PFSK-1 (cell line): ENCODE results near the gene ERC2.

Experiments used
- FOXP2 ChIP-seq: optimal IDR thresholded peaks from 2 replicates; pipeline ENCODE3; 2011; ENCODE audit warnings: borderline replicate concordance, control low read depth, inconsistent platforms; ENCODE audit not compliant: insufficient read depth; ENCODE audit errors: extremely low read length, extremely low read depth
- POLR2AphosphoS5 ChIP-seq: IDR thresholded peaks from 2 replicates; pipeline ENCODE4 v1.6.1; 2012; ENCODE audit warnings: low read depth, mild to moderate bottlenecking, control low read depth, low read length, moderate library complexity
- SIN3A ChIP-seq: IDR thresholded peaks from 2 replicates; pipeline ENCODE4 v1.6.1; 2012; ENCODE audit warnings: mild to moderate bottlenecking, low read length, moderate library complexity, borderline replicate concordance; ENCODE audit not compliant: insufficient read depth
- TAF1 ChIP-seq: IDR thresholded peaks from 2 replicates; pipeline ENCODE4 v1.6.1; 2012; ENCODE audit warnings: low read length, control low read depth, borderline replicate concordance; ENCODE audit not compliant: insufficient read depth
- TF ChIP-seq, protein P1 (sequence below), 2 experiments: IDR thresholded peaks; 2 replicates each; pipeline versions ENCODE4 v1.6.1 to v1.8.0; 2011 to 2012; ENCODE audit warnings: low read depth in 2 of 2, low read length in 2 of 2, control low read depth in 1 of 2, inconsistent platforms in 1 of 2, mild to moderate bottlenecking in 1 of 2, moderate library complexity in 1 of 2; ENCODE audit not compliant: insufficient read depth in 1 of 2

DNA sequence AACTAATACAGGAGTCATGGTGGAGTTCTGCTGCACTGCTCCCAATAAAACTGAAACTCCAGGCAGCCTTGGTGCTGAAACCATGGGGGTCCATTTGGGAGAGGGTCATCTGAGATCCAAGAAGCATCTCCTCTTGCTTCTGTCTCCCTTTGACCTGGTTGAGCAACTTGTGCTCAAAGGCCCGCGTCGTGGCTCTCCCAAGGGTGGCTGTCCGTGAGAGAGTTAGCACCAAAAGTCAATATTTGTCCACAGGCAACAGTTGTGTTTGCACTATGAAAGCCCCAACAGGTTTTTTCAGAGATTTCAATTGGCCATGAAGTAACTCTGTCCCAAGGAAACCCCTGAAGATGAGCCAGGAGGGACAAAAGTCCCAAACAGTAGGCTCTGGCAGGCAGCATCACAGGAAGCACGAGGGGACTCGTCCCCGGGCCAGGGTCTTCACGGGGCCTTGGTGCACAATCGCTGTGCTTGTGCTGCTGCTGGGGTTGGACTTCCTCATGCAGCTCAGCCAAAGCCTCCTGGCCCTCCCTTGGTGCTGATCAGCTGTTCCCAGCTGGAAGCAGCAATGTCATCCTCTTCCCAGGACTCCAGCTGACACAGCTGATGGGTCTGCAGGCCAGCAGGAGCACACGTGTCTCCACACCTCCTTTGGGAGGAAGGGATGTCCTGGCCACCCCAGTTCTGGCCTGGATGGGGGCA lies 941.8 kb downstream of the ERC2 start:
- TF ChIP-seq POLR2AphosphoS5 (no peak), SIN3A (no peak), TAF1 (no peak), FOXP2 (no peak)
- TF ChIP-seq, protein P1, sequence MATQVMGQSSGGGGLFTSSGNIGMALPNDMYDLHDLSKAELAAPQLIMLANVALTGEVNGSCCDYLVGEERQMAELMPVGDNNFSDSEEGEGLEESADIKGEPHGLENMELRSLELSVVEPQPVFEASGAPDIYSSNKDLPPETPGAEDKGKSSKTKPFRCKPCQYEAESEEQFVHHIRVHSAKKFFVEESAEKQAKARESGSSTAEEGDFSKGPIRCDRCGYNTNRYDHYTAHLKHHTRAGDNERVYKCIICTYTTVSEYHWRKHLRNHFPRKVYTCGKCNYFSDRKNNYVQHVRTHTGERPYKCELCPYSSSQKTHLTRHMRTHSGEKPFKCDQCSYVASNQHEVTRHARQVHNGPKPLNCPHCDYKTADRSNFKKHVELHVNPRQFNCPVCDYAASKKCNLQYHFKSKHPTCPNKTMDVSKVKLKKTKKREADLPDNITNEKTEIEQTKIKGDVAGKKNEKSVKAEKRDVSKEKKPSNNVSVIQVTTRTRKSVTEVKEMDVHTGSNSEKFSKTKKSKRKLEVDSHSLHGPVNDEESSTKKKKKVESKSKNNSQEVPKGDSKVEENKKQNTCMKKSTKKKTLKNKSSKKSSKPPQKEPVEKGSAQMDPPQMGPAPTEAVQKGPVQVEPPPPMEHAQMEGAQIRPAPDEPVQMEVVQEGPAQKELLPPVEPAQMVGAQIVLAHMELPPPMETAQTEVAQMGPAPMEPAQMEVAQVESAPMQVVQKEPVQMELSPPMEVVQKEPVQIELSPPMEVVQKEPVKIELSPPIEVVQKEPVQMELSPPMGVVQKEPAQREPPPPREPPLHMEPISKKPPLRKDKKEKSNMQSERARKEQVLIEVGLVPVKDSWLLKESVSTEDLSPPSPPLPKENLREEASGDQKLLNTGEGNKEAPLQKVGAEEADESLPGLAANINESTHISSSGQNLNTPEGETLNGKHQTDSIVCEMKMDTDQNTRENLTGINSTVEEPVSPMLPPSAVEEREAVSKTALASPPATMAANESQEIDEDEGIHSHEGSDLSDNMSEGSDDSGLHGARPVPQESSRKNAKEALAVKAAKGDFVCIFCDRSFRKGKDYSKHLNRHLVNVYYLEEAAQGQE (IDR thresholded peaks at IDR 0.05; ENCODE audit: insufficient read depth in 1 of 2, low read depth in 2 of 2, low read length in 2 of 2) = no peak
